HL-60/S4 treated with phorbol 12-myristate 13-acetate at 8.2 ng/mL for 4 days and 3 days (cell line): ENCODE measurements around the gene PRDM16.

Experiments used
- in situ Hi-C: fragments of 300-500 bp; cut with MboI; formaldehyde crosslinking; loops from 2 replicates; pipeline ENCODE4 v1.15.0; 2022; ENCODE audit warnings: low sequenced_read_pairs

The PRDM16 gene

GRCh38 chr1:3068564-3069431 lies at the start of gene PRDM16:
Gene PRDM16, plus strand, starts transcription at chr1:3069203. Its CDS starts 57 bp downstream, at chr1:3069260.
- in situ Hi-C loops: no loop called here

- in situ Hi-C loops: no loop called here
These were observed 49.4 kb upstream of the PRDM16 start for GRCh38 chr1:3019516-3020051.

GRCh38 chr1:3020263-3020909 lies 48.6 kb upstream of the PRDM16 start:
- in situ Hi-C loops: no loop called here

GRCh38 chr1:3021233-3021671 lies 47.8 kb upstream of the PRDM16 start, which contains the start of gene ACTRT2:
Gene ACTRT2, plus strand, starts transcription at chr1:3021467. Its CDS starts 220 bp downstream, at chr1:3021687.
- in situ Hi-C loops: no loop called here

- in situ Hi-C loops: no loop called here
These were observed 47.1 kb upstream of the PRDM16 start for GRCh38 chr1:3021801-3022401.

- in situ Hi-C loops: no loop called here
These were observed 46.5 kb upstream of the PRDM16 start for GRCh38 chr1:3022511-3022973.

- in situ Hi-C loops: no loop called here
These were observed 46.0 kb upstream of the PRDM16 start for GRCh38 chr1:3022976-3023375.

GRCh38 chr1:3024019-3024418 lies 45.0 kb upstream of the PRDM16 start:
- in situ Hi-C loops: no loop called here

- in situ Hi-C loops: no loop called here
These were observed 44.4 kb upstream of the PRDM16 start for GRCh38 chr1:3024588-3024987.

- in situ Hi-C loops: no loop called here
These were observed 42.9 kb upstream of the PRDM16 start for GRCh38 chr1:3026124-3026523.

- in situ Hi-C loops: no loop called here
These were observed 42.2 kb upstream of the PRDM16 start for GRCh38 chr1:3026581-3027391.

GRCh38 chr1:3027611-3028371 lies 41.2 kb upstream of the PRDM16 start:
- in situ Hi-C loops: no loop called here

GRCh38 chr1:3028531-3029282 lies 40.3 kb upstream of the PRDM16 start:
- in situ Hi-C loops: no loop called here

- in situ Hi-C loops: no loop called here
These were observed 39.5 kb upstream of the PRDM16 start for GRCh38 chr1:3029481-3029961.

- in situ Hi-C loops: no loop called here
These were observed 38.9 kb upstream of the PRDM16 start for GRCh38 chr1:3029991-3030662.

- in situ Hi-C loops: no loop called here
These were observed 38.2 kb upstream of the PRDM16 start for GRCh38 chr1:3030663-3031381.

GRCh38 chr1:3031401-3032221 lies 37.4 kb upstream of the PRDM16 start:
- in situ Hi-C loops: no loop called here
